ENCODE measurements around the gene SLC1A2.

SLC1A2 gene

GRCh38 chr11:35412285-35412684, 7.1 kb downstream of the SLC1A2 start:
- DNase-seq = peak; percentile 48 to 62

GRCh38 chr11:35407041-35407440, 12.3 kb downstream of the SLC1A2 start:
- DNase-seq = no peak

- DNase-seq = peak in 1 of 2 experiments; percentile 47
Observed at GRCh38 chr11:35404388-35404775, 15.0 kb downstream of the SLC1A2 start.

- DNase-seq = no peak
Observed at GRCh38 chr11:35403765-35404387, 15.5 kb downstream of the SLC1A2 start.

GRCh38 chr11:35402751-35403660, 16.4 kb downstream of the SLC1A2 start:
- no peak for DNase-seq

- no peak for DNase-seq
Observed at GRCh38 chr11:35398881-35399280, 20.5 kb downstream of the SLC1A2 start.

GRCh38 chr11:35394941-35395340, 24.4 kb downstream of the SLC1A2 start:
- no peak for DNase-seq

GRCh38 chr11:35393098-35393497, 26.3 kb downstream of the SLC1A2 start:
- peak in 1 of 2 experiments; percentile 39 for DNase-seq

- DNase-seq = peak; percentile 81 to 86
Observed at GRCh38 chr11:35391922-35392688, 27.3 kb downstream of the SLC1A2 start.

GRCh38 chr11:35390737-35391682, 28.3 kb downstream of the SLC1A2 start:
- DNase-seq = no peak

GRCh38 chr11:35389897-35390465, 29.4 kb downstream of the SLC1A2 start:
- DNase-seq = no peak

GRCh38 chr11:35389112-35389511, 30.2 kb downstream of the SLC1A2 start:
- DNase-seq = no peak

GRCh38 chr11:35388061-35388460, 31.3 kb downstream of the SLC1A2 start:
- DNase-seq = no peak

GRCh38 chr11:35387111-35387982, 32.0 kb downstream of the SLC1A2 start:
- DNase-seq = peak in 1 of 2 experiments; percentile 30

- no peak for DNase-seq
Observed at GRCh38 chr11:35383953-35384352, 35.4 kb downstream of the SLC1A2 start.

GRCh38 chr11:35381709-35382322, 37.5 kb downstream of the SLC1A2 start:
- DNase-seq = no peak

- no peak for DNase-seq
Observed at GRCh38 chr11:35380603-35381002, 38.8 kb downstream of the SLC1A2 start.

- DNase-seq = peak in 1 of 2 experiments; percentile 22
Observed at GRCh38 chr11:35377262-35377661, 42.1 kb downstream of the SLC1A2 start.

- no peak for DNase-seq
Observed at GRCh38 chr11:35376613-35377012, 42.7 kb downstream of the SLC1A2 start.

- DNase-seq = no peak
Observed at GRCh38 chr11:35376118-35376510, 43.2 kb downstream of the SLC1A2 start.

Measured in NCI-H446 (cell line).